22Rv1 (cell line): Measurements from ENCODE around the gene ORM2.

ENCODE experiments used
- H3K27ac ChIP-seq: fragments of 450-650 bp; 2 replicates; pipeline ENCODE4 v1.5.1; 2017
- ZFX ChIP-seq: fragments of 450-650 bp; IDR thresholded peaks from 2 replicates; pipeline ENCODE4 v1.6.1; 2017; ENCODE audit warnings: antibody characterized with exemption, borderline replicate concordance
- TF ChIP-seq, protein P1 (sequence below): fragments of 450-650 bp; IDR thresholded peaks from 2 replicates; pipeline ENCODE4 v1.5.1; 2017; ENCODE audit warnings: mild to moderate bottlenecking

Gene ORM2

GRCh38 chr9:114356792-114357191 is 27.1 kb downstream of the ORM2 start:
- no peak overlapping the region for H3K27ac ChIP-seq

GRCh38 chr9:114357360-114357759 is 27.7 kb downstream of the ORM2 start:
- TF ChIP-seq, protein P1, sequence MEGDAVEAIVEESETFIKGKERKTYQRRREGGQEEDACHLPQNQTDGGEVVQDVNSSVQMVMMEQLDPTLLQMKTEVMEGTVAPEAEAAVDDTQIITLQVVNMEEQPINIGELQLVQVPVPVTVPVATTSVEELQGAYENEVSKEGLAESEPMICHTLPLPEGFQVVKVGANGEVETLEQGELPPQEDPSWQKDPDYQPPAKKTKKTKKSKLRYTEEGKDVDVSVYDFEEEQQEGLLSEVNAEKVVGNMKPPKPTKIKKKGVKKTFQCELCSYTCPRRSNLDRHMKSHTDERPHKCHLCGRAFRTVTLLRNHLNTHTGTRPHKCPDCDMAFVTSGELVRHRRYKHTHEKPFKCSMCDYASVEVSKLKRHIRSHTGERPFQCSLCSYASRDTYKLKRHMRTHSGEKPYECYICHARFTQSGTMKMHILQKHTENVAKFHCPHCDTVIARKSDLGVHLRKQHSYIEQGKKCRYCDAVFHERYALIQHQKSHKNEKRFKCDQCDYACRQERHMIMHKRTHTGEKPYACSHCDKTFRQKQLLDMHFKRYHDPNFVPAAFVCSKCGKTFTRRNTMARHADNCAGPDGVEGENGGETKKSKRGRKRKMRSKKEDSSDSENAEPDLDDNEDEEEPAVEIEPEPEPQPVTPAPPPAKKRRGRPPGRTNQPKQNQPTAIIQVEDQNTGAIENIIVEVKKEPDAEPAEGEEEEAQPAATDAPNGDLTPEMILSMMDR: no peak
- TF ChIP-seq ZFX: no peak
- H3K27ac ChIP-seq: no peak overlapping the region

More at GRCh38 chr9:114356792-114357191, 27.1 kb downstream of the ORM2 start:
- TF ChIP-seq, protein P1: no peak
- TF ChIP-seq ZFX: no peak

GRCh38 chr9:114357911-114358328 is 28.3 kb downstream of the ORM2 start:
- no peak for TF ChIP-seq ZFX
- TF ChIP-seq, protein P1: no peak
- H3K27ac ChIP-seq: no peak overlapping the region

- no peak overlapping the region for H3K27ac ChIP-seq
- TF ChIP-seq, protein P1: no peak
- TF ChIP-seq ZFX: no peak
These were observed 30.1 kb downstream of the ORM2 start for GRCh38 chr9:114359801-114360200.

DNA sequence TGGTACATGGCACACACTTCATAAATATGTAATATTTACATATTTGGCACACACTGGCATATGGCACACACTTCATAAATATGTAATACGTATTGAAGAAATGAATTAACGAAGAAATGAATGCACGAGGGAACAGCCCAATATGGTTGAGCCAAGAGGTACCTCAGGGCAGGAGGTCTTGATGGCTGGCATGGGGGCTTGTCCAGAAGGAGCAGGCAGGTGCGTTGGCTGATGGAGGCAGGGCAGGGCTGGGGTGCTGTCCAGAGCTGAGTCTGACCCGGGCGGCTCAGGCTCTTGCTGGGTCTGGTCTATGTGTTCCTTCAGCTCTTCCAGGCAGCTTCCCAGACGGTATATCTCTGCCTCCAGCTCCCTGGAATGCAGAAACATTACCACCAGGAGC is 31.9 kb downstream of the ORM2 start:
- no peak for TF ChIP-seq ZFX
- TF ChIP-seq, protein P1: no peak
- H3K27ac ChIP-seq: no peak overlapping the region

GRCh38 chr9:114362394-114362793 is 32.7 kb downstream of the ORM2 start:
- TF ChIP-seq, protein P1: no peak
- no peak for TF ChIP-seq ZFX
- no peak overlapping the region for H3K27ac ChIP-seq

DNA sequence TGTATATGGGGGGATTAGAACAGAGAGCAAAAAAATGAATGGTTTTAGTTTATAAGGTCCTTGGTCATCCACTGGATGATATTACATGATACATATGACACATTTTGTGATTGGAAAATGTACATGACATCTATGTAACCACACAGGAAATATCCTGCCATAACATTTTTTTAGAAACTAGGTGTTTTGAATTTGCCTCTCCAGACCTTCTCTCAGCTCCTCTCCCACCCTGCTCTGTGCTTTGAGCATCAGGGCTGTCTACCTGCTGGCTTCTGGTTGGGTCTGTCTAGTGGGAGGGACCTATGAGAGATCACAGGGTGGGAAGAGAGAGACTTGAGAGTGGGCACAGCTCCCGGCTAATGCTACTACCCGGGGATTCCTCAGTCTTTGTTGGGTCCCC is 33.8 kb downstream of the ORM2 start:
- no peak overlapping the region for H3K27ac ChIP-seq
- TF ChIP-seq ZFX: no peak
- TF ChIP-seq, protein P1: no peak
